Left ventricle myocardium inferior (tissue), 1 donor: Measurements from ENCODE around the gene ZNF318. TPM values are rescaled to one million over a fixed set of nuclear protein-coding genes. Genes with fewer than 3 reads are reported as not detected.
"Not testable (repeated sequence)": the region's sequence is repeated elsewhere in the genome, so short reads cannot be mapped to it uniquely, and the experiment has no call there.

Source experiments
- DNase-seq: peaks from one replicate; pipeline ENCODE4 v3.0.0-alpha.2; 2020
- H3K27ac ChIP-seq: fragments of 200-600 bp; replicated peaks from 2 replicates; pipeline ENCODE4 v1.8.0; 2021
- H3K27me3 ChIP-seq: fragments of 200-600 bp; 2 replicates; pipeline ENCODE4 v1.8.0; 2021; ENCODE audit warnings: low read depth
- H3K36me3 ChIP-seq: fragments of 200-600 bp; 2 replicates; pipeline ENCODE4 v1.8.0; 2021
- H3K4me1 ChIP-seq: fragments of 200-600 bp; 2 replicates; pipeline ENCODE4 v1.8.0; 2021
- H3K4me3 ChIP-seq: fragments of 200-600 bp; 2 replicates; pipeline ENCODE4 v1.8.0; 2021; ENCODE audit warnings: mild to moderate bottlenecking, moderate library complexity
- H3K9me3 ChIP-seq: fragments of 200-600 bp; replicated peaks from 2 replicates; pipeline ENCODE4 v1.8.0; 2021
- intact Hi-C: fragments of 100-400 bp; cut with micrococcal nuclease; formaldehyde crosslinking; loops from one replicate; pipeline ENCODE4 v1.11.0; 2022
- total RNA-seq: library from RNA; stranded (reverse); fragmentation: NEBNext Ultra II Directional; extraction: Animal tissue kit (Norgen Biotek cat#: 25700); gene quantifications from one replicate; pipeline ENCODE4 v1.2.1, GENCODE V29; 2021
- TF ChIP-seq, protein P1 (sequence below): fragments of 200-600 bp; IDR thresholded peaks from 2 replicates; pipeline ENCODE4 v1.8.0; 2021; ENCODE audit warnings: antibody characterized with exemption, mild to moderate bottlenecking, borderline replicate concordance
- donor health status: DM: no; HTN: yes; CAD: no; lungs with severe emphysema.

Gene ZNF318
- total RNA-seq, 1 donor from 2014 or later: 12.5 TPM

DNA sequence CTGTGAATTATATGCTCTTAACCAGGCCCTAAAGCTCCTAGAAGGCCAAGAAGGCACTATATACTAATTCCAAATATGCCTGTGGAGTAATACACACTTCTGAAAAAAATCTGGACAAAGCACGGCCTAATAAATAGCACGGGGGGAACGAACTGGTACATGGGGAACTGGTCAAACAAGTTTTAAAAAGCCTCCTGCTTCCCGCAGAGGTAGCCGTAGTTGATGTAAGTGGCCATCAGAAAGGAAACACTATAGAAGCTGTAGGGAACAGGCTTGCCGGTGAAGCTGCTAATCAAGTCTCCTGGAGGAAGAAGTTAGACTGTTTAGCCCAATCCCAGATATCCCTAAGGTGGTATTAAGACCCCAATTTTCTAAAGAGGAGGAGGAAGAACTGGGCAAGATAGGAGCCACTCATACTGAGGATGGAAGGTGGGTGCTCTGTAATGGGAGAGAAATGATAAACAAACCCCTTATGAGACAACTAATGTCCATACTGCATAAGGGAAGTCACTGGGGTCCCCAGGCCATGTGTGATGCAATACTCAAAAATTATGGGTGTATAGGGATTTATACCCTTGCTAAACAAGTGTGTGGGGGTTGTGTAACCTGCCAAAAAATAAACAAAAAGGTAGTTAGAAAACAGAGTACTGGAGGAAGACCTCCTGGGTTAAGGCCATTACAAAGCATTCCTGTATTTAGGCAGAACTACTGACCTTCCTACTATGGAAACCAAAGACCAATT, 27.1 kb upstream of the ZNF318 start:
- Histone ChIP-seq H3K4me3 (no peak overlapping the region), H3K27me3 (peaks cover 3% of the 10 kb centered on the region), H3K36me3 (no peaks in the 10 kb centered on the region), H3K9me3 (no peaks in the 10 kb centered on the region), H3K27ac (no peak overlapping the region), H3K4me1 (peaks cover 4% of the 10 kb centered on the region)
- intact Hi-C loops: no loop called here
- TF ChIP-seq, protein P1, sequence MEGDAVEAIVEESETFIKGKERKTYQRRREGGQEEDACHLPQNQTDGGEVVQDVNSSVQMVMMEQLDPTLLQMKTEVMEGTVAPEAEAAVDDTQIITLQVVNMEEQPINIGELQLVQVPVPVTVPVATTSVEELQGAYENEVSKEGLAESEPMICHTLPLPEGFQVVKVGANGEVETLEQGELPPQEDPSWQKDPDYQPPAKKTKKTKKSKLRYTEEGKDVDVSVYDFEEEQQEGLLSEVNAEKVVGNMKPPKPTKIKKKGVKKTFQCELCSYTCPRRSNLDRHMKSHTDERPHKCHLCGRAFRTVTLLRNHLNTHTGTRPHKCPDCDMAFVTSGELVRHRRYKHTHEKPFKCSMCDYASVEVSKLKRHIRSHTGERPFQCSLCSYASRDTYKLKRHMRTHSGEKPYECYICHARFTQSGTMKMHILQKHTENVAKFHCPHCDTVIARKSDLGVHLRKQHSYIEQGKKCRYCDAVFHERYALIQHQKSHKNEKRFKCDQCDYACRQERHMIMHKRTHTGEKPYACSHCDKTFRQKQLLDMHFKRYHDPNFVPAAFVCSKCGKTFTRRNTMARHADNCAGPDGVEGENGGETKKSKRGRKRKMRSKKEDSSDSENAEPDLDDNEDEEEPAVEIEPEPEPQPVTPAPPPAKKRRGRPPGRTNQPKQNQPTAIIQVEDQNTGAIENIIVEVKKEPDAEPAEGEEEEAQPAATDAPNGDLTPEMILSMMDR: no peak
- no peak for DNase-seq

DNA sequence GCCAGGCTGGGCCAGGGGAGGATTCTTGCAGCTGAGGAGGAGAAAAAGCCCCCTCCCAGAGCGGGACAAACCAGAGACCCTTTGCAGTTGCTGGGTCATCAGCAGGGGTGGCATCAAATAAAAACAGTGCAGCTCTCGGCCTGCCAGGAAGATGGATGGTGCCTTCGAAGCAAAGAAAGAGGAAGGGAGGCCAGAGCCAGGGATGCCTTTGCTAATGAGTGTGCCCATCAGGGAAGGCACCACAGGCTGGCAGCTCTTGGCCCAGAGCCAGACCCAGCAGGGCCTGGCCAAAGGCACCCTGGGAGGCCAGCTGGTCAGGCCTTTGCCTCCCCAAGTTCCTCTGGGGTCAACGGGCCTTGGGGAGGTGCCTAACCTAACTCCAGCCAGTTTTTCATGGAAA, 26.3 kb upstream of the ZNF318 start:
- Histone ChIP-seq H3K27ac (no peak overlapping the region), H3K9me3 (no peaks in the 10 kb centered on the region), H3K4me3 (no peak overlapping the region), H3K27me3 (peaks cover 11% of the 10 kb centered on the region), H3K36me3 (no peaks in the 10 kb centered on the region), H3K4me1 (peaks cover 2% of the 10 kb centered on the region)
- TF ChIP-seq, protein P1: no peak
- peak; percentile 20 for DNase-seq
- intact Hi-C loops: no loop called here

DNA sequence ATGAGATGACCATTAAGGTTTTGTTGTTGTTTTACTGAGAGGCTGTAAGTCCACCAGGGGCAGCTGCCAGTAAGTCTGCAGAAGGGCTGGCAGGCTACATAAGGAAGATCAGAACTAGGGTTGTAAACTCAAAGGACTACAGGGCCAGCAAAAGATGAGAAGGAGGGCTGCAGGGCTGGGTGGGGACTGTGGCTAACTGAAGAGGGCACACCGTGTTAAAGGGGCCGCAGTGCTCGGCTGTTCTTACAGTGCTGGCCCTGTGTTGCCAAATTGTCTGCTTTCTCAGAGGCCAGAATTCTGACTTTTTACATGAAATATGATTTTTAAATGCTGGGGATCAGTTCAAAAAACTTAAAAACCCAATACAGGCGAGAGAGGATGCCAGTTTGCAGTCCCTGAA, 25.5 kb upstream of the ZNF318 start:
- Histone ChIP-seq H3K27ac (no peak overlapping the region), H3K4me1 (peaks cover 2% of the 10 kb centered on the region), H3K36me3 (no peaks in the 10 kb centered on the region), H3K9me3 (no peaks in the 10 kb centered on the region), H3K27me3 (peaks cover 17% of the 10 kb centered on the region), H3K4me3 (no peak overlapping the region)
- no peak for DNase-seq
- TF ChIP-seq, protein P1: no peak
- intact Hi-C loops: no loop called here

- DNase-seq: no peak
- TF ChIP-seq, protein P1: no peak
- peaks cover 2% of the 10 kb centered on the region for H3K4me1 ChIP-seq
- no peaks in the 10 kb centered on the region for H3K9me3 ChIP-seq
- H3K27me3 ChIP-seq: peaks cover 29% of the 10 kb centered on the region
- H3K27ac ChIP-seq: no peak overlapping the region
- no peak overlapping the region for H3K4me3 ChIP-seq
- intact Hi-C loops: no loop called here
- no peaks in the 10 kb centered on the region for H3K36me3 ChIP-seq
These were observed 24.2 kb upstream of the ZNF318 start for GRCh38 chr6:43393602-43394001.

DNA sequence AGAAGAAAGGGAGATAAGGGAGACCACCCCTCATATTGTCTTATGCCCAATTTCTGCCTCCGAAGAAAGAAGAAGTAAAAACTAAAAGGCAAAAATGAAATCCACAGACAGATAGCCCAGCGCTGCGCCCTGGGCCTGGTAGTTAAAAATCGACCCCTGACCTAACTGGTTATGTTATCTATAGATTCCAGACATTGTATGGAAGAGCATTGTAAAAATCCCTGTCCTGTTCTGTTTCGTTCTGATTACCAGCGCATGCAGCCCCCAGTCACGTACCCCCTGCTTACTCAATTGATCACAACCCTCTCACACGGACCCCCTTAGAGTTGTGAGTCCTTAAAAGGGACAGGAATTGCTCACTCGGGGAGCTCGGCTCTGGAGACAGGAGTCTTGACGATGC, 23.7 kb upstream of the ZNF318 start:
- H3K27ac ChIP-seq, H3K4me3 ChIP-seq, H3K36me3 ChIP-seq, H3K4me1 ChIP-seq, intact Hi-C loops, DNase-seq, H3K9me3 ChIP-seq: not testable (repeated sequence)
- peaks cover 30% of the 10 kb centered on the region for H3K27me3 ChIP-seq

GRCh38 chr6:43391440-43392031, 22.1 kb upstream of the ZNF318 start:
- H3K4me3 ChIP-seq: no peak overlapping the region
- H3K36me3 ChIP-seq: no peaks in the 10 kb centered on the region
- DNase-seq: no peak
- TF ChIP-seq, protein P1: no peak
- H3K4me1 ChIP-seq: peaks cover 2% of the 10 kb centered on the region
- no peaks in the 10 kb centered on the region for H3K9me3 ChIP-seq
- no peak overlapping the region for H3K27ac ChIP-seq
- intact Hi-C loops: no loop called here
- H3K27me3 ChIP-seq: peaks cover 30% of the 10 kb centered on the region

- intact Hi-C loops, H3K9me3 ChIP-seq, H3K4me1 ChIP-seq, DNase-seq, H3K36me3 ChIP-seq, H3K4me3 ChIP-seq, H3K27ac ChIP-seq: not testable (repeated sequence)
- peaks cover 30% of the 10 kb centered on the region for H3K27me3 ChIP-seq
These were observed 21.4 kb upstream of the ZNF318 start for GRCh38 chr6:43390753-43391439.
